ENCODE results near the gene MRPS18B. TPM values are rescaled to one million over a fixed set of nuclear protein-coding genes. Genes with fewer than 3 reads are reported as not detected.

Gene MRPS18B
- total RNA-seq, 6 experiments from 2014 or later: 50.7 to 63.4 (median 56.1) TPM

GRCh38 chr6:30571762-30572082 is 45.9 kb upstream of the MRPS18B start:
- Mint-ChIP-seq H3K9me3 (no peaks in the 10 kb centered on the region), H3K4me3 (peak overlapping the region; percentile 93), H3K4me1 (ENCODE audit: low read depth) (peaks cover 53% of the 10 kb centered on the region), H3K27ac (peak overlapping the region; percentile 96), H3K27me3 (ENCODE audit: insufficient read depth) (peaks cover 2% of the 10 kb centered on the region), H3K36me3 (ENCODE audit: low read depth) (peaks cover 3% of the 10 kb centered on the region)
- DNase-seq: no peak
- TF ChIP-seq CTCF (IDR thresholded peaks at IDR 0.05): no peak

GRCh38 chr6:30572148-30572547 is 45.5 kb upstream of the MRPS18B start:
- Mint-ChIP-seq H3K9me3 (no peaks in the 10 kb centered on the region), H3K4me1 (ENCODE audit: low read depth) (peaks cover 53% of the 10 kb centered on the region), H3K36me3 (ENCODE audit: low read depth) (peaks cover 7% of the 10 kb centered on the region), H3K4me3 (peak overlapping the region; percentile 93), H3K27ac (peak overlapping the region; percentile 96), H3K27me3 (ENCODE audit: insufficient read depth) (peaks cover 2% of the 10 kb centered on the region)
- no peak for DNase-seq
- TF ChIP-seq CTCF (IDR thresholded peaks at IDR 0.05): no peak

DNA sequence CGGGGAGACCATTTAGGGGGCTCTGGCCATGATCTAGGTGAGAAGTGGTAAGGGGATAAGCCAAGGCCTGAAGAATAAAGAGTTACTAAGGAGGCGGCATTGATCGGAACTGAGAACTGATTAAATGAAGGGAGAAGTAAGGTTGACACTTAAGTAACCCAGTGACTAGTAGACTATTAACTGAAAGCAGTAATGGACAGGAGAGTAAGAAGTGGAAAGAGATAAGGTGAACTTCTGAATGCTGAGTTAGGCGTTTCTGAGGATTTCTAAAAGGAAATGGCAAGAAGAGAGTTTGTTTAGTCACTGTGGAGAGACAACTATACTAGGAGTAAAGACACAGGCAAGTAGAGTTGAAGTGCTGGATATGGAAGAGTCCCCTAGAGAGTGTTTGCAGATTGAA is 44.5 kb upstream of the MRPS18B start:
- no peak for DNase-seq
- no peak for TF ChIP-seq CTCF (IDR thresholded peaks at IDR 0.05)

GRCh38 chr6:30578051-30578450 is 39.6 kb upstream of the MRPS18B start:
- peaks cover 18% of the 10 kb centered on the region for H3K4me1 Mint-ChIP-seq (ENCODE audit: low read depth)
- no peak for DNase-seq
- H3K36me3 Mint-ChIP-seq (ENCODE audit: low read depth): peaks cover 46% of the 10 kb centered on the region
- no peaks in the 10 kb centered on the region for H3K9me3 Mint-ChIP-seq
- no peaks in the 10 kb centered on the region for H3K27me3 Mint-ChIP-seq (ENCODE audit: insufficient read depth)
- TF ChIP-seq CTCF (IDR thresholded peaks at IDR 0.05): no peak
- no peak overlapping the region for H3K27ac Mint-ChIP-seq
- H3K4me3 Mint-ChIP-seq: no peak overlapping the region

More for the DNA sequence above, 44.5 kb upstream of the MRPS18B start:
- peaks cover 2% of the 10 kb centered on the region; the same call in 1 of the 2 replicates for H3K27me3 Mint-ChIP-seq (ENCODE audit: insufficient read depth)
- peaks cover 17% of the 10 kb centered on the region for H3K36me3 Mint-ChIP-seq (ENCODE audit: low read depth)
- H3K27ac Mint-ChIP-seq: peak overlapping the region; percentile 1; the same call in 1 of the 2 replicates
- H3K4me3 Mint-ChIP-seq: peak overlapping the region; percentile 93
- no peaks in the 10 kb centered on the region for H3K9me3 Mint-ChIP-seq
- peaks cover 53% of the 10 kb centered on the region for H3K4me1 Mint-ChIP-seq (ENCODE audit: low read depth)

DNA sequence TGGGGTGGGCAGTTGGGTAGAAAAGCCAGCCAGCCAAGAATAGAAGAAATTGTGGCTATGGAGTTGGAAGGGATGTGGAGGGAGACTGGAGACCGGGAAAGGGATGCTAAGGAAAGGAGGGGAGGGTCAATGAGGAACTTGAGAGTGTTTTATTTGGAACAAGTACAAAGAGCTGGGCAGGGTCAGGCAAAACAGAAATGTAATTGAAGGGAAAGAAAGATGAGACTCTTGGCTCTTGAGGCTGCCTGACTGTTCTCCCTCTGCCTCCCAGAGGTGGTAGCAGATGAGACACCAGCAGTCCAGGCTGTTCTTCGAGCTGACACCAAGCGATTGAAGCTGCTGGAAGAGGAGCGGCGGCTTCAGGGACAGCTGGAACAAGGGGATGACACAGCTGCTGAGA is 33.7 kb upstream of the MRPS18B start:
- Mint-ChIP-seq H3K36me3 (ENCODE audit: low read depth) (peaks cover 52% of the 10 kb centered on the region), H3K27ac (no peak overlapping the region)

More for the DNA sequence above, 33.7 kb upstream of the MRPS18B start:
- Mint-ChIP-seq H3K9me3 (no peaks in the 10 kb centered on the region), H3K4me1 (ENCODE audit: low read depth) (no peaks in the 10 kb centered on the region), H3K4me3 (no peak overlapping the region), H3K27me3 (ENCODE audit: insufficient read depth) (peaks cover 3% of the 10 kb centered on the region; the same call in 1 of the 2 replicates)
- DNase-seq: no peak
- TF ChIP-seq CTCF (IDR thresholded peaks at IDR 0.05): no peak
